A549 treated with ZK216348 at 1 μM for 4 hours (cell line): ENCODE measurements around the gene ASB9. TPM values are rescaled to one million over a fixed set of nuclear protein-coding genes. Genes with fewer than 3 reads are reported as not detected.

Experiments used
- total RNA-seq: library from RNA; stranded (reverse); fragments of 200-300 nt; extraction: Qiagen RNA extraction; gene quantifications from 5 replicates; pipeline ENCODE4 v1.2.3, GENCODE V29; 2022; ENCODE audit warnings: low read depth

The ASB9 gene
- 18.4 to 21.6 TPM (median 19.7 TPM) in 5 replicates for total RNA-seq

GRCh38 chrX:15269618-15270521, at the start of gene ASB9:
TSS of gene ASB9 (minus strand) at chrX:15270083. CDS start at chrX:15269874, 209 bp downstream.

GRCh38 chrX:15315509-15315908, 45.6 kb upstream of the ASB9 start, which contains the start of gene ASB11:
TSS of gene ASB11 (minus strand) at chrX:15315640. CDS start at chrX:15315605, 35 bp downstream.

Other genes starting within 250 kb of the ASB9 start
- gene ASB11, start 45.6 kb upstream of the ASB9 start, total RNA-seq = not detected in 5 replicates
- 6.2 to 10.0 TPM (median 7.3 TPM) in 5 replicates for gene PIGA, start 65.4 kb upstream of the ASB9 start, total RNA-seq
- gene VEGFD, start 114.3 kb upstream of the ASB9 start, total RNA-seq = 0.20 to 0.58 TPM (median 0.47 TPM) in 5 replicates
- 48.3 to 68.0 TPM (median 55.3 TPM) in 5 replicates for gene PIR, start 223.2 kb upstream of the ASB9 start, total RNA-seq
- not detected in 5 replicates for gene BMX, start 230.7 kb upstream of the ASB9 start, total RNA-seq